ENCODE measurements around the gene SLC35E2B.

SLC35E2B gene

DNA sequence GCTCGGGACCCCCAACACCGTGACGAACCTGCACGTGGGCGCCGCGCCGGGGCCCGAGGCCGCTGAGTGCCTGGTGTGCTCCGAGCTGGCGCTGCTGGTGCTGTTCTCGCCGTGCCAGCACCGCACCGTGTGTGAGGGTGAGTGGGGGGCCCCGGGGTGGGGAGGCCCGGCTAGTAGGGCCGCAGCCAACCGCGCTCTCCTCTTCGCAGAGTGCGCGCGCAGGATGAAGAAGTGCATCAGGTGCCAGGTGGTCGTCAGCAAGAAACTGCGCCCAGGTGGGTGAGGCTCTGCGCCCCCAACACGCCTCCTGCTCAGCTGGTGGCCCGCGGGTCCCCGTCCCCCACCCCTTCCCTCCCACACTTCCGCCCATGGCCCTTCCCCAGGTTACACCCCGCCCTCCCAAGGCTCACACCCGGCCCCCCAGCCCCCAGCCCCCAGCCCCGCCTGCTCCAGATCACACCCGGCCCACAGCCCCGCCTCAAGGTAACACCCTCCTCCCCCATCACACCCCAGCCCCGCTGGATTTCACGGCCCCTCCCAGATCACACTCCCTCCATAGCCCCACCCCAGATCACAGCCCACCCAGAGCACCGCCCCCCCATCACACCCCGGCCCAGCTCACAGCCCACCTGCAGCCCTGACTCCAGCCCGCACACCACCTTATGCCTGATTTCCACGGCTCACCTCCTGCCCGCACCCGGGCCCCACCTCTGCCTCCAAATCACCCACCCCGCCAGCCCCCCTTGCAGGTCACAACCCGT, 63.0 kb downstream of the SLC35E2B start:
- Histone ChIP-seq H3K27ac (replicated peaks; ENCODE audit: low read length) (no peak overlapping the region), H3K14ac (ENCODE audit: low read length) (no peak overlapping the region), H3K4ac (ENCODE audit: low read length) (no peak overlapping the region), H3K27me3 (ENCODE audit: control insufficient read depth in 3 of 3, insufficient read depth in 3 of 3, low read depth in 1 of 3, low read length in 3 of 3) (peaks cover 0 to 39% (median 18%) of the 10 kb centered on the region in 3 experiments), H2AFZ (ENCODE audit: low read length) (no peak overlapping the region), H3K4me1 (ENCODE audit: control insufficient read depth in 2 of 2, insufficient read depth in 1 of 2, low read depth in 1 of 2, low read length in 2 of 2) (no peaks in the 10 kb centered on the region), H3K18ac (ENCODE audit: low read length) (peak overlapping the region; percentile 83), H3K23ac (ENCODE audit: low read depth, low read length, poor library complexity) (peak overlapping the region; percentile 85), H3K9ac (ENCODE audit: low read depth, low read length, poor library complexity) (peak overlapping the region; percentile 44), H3K4me3 (ENCODE audit: low read length in 2 of 2) (no peak overlapping the region), H2BK12ac (ENCODE audit: low read length) (no peak overlapping the region), H2BK15ac (ENCODE audit: low read length) (peak overlapping the region; percentile 75), H4K91ac (ENCODE audit: low read depth, low read length, poor library complexity) (no peak overlapping the region), H3K9me3 (replicated peaks in 1 of 2; ENCODE audit: control insufficient read depth in 2 of 2, insufficient read depth in 1 of 2, low read depth in 1 of 2, low read length in 2 of 2) (no peaks in the 10 kb centered on the region), H3K4me2 (ENCODE audit: insufficient read depth, low read length, poor library complexity, severe bottlenecking) (peak overlapping the region; percentile 14), H2BK5ac (ENCODE audit: low read length) (no peak overlapping the region), H3K79me1 (ENCODE audit: low read depth, low read length) (peaks cover 3% of the 10 kb centered on the region), H3K36me3 (replicated peaks in 1 of 2; ENCODE audit: control insufficient read depth in 2 of 2, insufficient read depth in 2 of 2, low read length in 2 of 2) (peaks cover 0 to 4% of the 10 kb centered on the region in 2 donors), H2AK5ac (ENCODE audit: low read depth, low read length) (peak overlapping the region; percentile 70), H2BK120ac (ENCODE audit: low read depth, low read length) (no peak overlapping the region), H4K8ac (ENCODE audit: low read depth, low read length) (peak overlapping the region; percentile 17)
- no CpG with 5 or more reads among the region's 48 CpGs for WGBS, 2 donors (ENCODE audit: extremely low coverage in 2 of 2, insufficient read length in 2 of 2, insufficient replicate concordance in 1 of 2)
- no peak for DNase-seq (ENCODE audit: low spot score)

DNA sequence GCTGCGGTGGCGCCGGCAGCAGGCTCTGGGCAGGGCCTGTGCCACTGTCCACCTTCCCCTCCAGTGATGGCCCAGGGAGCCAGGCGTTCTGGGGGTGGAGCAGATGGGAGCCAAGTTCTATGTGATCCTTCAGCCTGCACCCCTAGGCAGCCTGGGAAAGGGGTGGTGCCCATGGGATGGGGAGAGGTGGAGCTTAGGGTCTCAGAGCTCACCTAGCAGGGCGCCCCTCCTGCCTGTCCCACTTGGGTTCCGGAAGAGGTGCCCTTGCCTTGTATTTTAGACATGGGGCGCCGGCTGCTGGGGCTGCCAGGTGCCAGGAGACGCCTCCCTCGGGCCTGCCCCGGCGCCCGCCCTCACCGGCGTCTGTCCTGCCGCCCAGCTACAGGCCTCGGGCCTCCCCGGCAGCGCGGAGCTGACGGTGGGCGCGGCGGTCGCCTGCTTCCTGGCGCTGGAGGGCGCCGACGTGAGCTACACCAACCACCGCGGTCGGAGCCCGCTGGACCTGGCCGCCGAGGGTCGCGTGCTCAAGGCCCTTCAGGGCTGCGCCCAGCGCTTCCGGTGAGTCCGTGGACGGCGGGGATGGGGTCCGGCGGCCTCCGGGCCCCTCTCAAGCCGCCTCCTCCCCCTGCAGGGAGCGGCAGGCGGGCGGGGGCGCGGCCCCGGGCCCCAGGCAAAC, 63.7 kb downstream of the SLC35E2B start:
- Histone ChIP-seq H3K4me2 (ENCODE audit: insufficient read depth, low read length, poor library complexity, severe bottlenecking) (peak overlapping the region; percentile 14), H3K4ac (ENCODE audit: low read length) (peak overlapping the region; percentile 23), H2AK5ac (ENCODE audit: low read depth, low read length) (peak overlapping the region; percentile 84), H3K9me3 (replicated peaks in 1 of 2; ENCODE audit: control insufficient read depth in 2 of 2, insufficient read depth in 1 of 2, low read depth in 1 of 2, low read length in 2 of 2) (no peaks in the 10 kb centered on the region), H3K27me3 (ENCODE audit: control insufficient read depth in 3 of 3, insufficient read depth in 3 of 3, low read depth in 1 of 3, low read length in 3 of 3) (peaks cover 0 to 39% (median 18%) of the 10 kb centered on the region in 3 experiments), H3K4me3 (ENCODE audit: low read length in 2 of 2) (no peak overlapping the region), H3K14ac (ENCODE audit: low read length) (peak overlapping the region; percentile 89), H2BK120ac (ENCODE audit: low read depth, low read length) (no peak overlapping the region), H3K18ac (ENCODE audit: low read length) (peak overlapping the region; percentile 83), H3K23ac (ENCODE audit: low read depth, low read length, poor library complexity) (peak overlapping the region; percentile 85), H2BK5ac (ENCODE audit: low read length) (no peak overlapping the region), H3K27ac (replicated peaks; ENCODE audit: low read length) (no peak overlapping the region), H3K9ac (ENCODE audit: low read depth, low read length, poor library complexity) (no peak overlapping the region), H4K8ac (ENCODE audit: low read depth, low read length) (peak overlapping the region; percentile 17), H2BK12ac (ENCODE audit: low read length) (no peak overlapping the region), H3K36me3 (replicated peaks in 1 of 2; ENCODE audit: control insufficient read depth in 2 of 2, insufficient read depth in 2 of 2, low read length in 2 of 2) (peaks cover 0 to 4% of the 10 kb centered on the region in 2 donors), H2BK15ac (ENCODE audit: low read length) (no peak overlapping the region), H2AFZ (ENCODE audit: low read length) (no peak overlapping the region), H3K79me1 (ENCODE audit: low read depth, low read length) (peaks cover 3% of the 10 kb centered on the region), H4K91ac (ENCODE audit: low read depth, low read length, poor library complexity) (no peak overlapping the region), H3K4me1 (ENCODE audit: control insufficient read depth in 2 of 2, insufficient read depth in 1 of 2, low read depth in 1 of 2, low read length in 2 of 2) (no peaks in the 10 kb centered on the region)
- WGBS, 2 donors (ENCODE audit: extremely low coverage in 2 of 2, insufficient read length in 2 of 2, insufficient replicate concordance in 1 of 2) = no CpG with 5 or more reads among the region's 53 CpGs
- no peak for DNase-seq (ENCODE audit: low spot score)

DNA sequence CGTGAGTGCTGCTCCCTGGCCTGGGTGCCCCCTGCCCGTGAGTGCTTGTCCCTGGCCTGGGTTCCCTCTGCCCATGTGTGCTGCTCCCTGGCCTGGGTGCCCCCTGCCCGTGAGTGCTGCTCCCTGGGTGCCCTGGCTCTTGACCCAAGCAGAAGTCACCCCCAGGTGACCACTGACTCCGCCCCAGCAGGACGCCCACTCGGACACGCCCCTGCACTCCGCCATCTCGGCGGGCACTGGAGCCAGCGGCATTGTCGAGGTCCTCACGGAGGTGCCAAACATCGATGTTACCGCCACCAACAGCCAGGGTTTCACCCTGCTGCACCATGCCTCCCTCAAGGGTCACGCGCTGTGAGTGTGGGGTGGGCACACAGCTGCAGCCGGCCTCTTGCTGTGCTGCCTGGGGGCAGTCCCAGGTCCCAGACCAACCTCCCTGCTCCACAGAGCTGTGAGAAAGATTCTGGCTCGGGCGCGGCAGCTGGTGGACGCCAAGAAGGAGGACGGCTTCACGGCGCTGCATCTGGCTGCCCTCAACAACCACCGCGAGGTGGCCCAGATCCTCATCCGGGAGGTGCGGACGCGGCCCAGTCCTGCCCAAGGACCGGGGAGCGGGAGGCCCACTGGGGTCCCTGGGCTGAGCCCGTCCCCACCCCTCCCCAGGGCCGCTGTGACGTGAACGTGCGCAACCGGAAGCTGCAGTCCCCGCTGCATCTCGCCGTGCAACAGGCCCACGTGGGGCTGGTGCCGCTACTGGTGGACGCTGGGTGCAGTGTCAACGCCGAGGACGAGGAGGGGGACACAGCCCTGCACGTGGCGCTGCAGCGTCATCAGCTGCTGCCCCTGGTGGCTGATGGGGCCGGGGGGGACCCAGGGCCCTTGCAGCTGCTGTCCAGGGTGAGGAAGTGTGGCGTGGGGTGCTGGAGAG, 64.5 kb downstream of the SLC35E2B start:
- no peak for DNase-seq (ENCODE audit: low spot score)
- no CpG with 5 or more reads among the region's 53 CpGs for WGBS, 2 donors (ENCODE audit: extremely low coverage in 2 of 2, insufficient read length in 2 of 2, insufficient replicate concordance in 1 of 2)

More for the DNA sequence above, 64.5 kb downstream of the SLC35E2B start:
- Histone ChIP-seq H3K4me2 (ENCODE audit: insufficient read depth, low read length, poor library complexity, severe bottlenecking) (no peak overlapping the region), H2AK5ac (ENCODE audit: low read depth, low read length) (peak overlapping the region; percentile 84), H3K27me3 (ENCODE audit: control insufficient read depth in 3 of 3, insufficient read depth in 3 of 3, low read depth in 1 of 3, low read length in 3 of 3) (peaks cover 0 to 39% (median 18%) of the 10 kb centered on the region in 3 experiments), H3K79me1 (ENCODE audit: low read depth, low read length) (peaks cover 3% of the 10 kb centered on the region), H3K23ac (ENCODE audit: low read depth, low read length, poor library complexity) (peak overlapping the region; percentile 65), H3K4me3 (ENCODE audit: low read length in 2 of 2) (peak overlapping the region in 1 of 2 donors; percentile 34), H2AFZ (ENCODE audit: low read length) (no peak overlapping the region), H3K4me1 (ENCODE audit: control insufficient read depth in 2 of 2, insufficient read depth in 1 of 2, low read depth in 1 of 2, low read length in 2 of 2) (no peaks in the 10 kb centered on the region), H3K4ac (ENCODE audit: low read length) (peak overlapping the region; percentile 23), H3K18ac (ENCODE audit: low read length) (peak overlapping the region; percentile 57), H4K91ac (ENCODE audit: low read depth, low read length, poor library complexity) (no peak overlapping the region), H2BK12ac (ENCODE audit: low read length) (peak overlapping the region; percentile 73), H3K9ac (ENCODE audit: low read depth, low read length, poor library complexity) (no peak overlapping the region), H3K14ac (ENCODE audit: low read length) (peak overlapping the region; percentile 89), H2BK5ac (ENCODE audit: low read length) (no peak overlapping the region), H2BK120ac (ENCODE audit: low read depth, low read length) (no peak overlapping the region), H3K27ac (replicated peaks; ENCODE audit: low read length) (no peak overlapping the region), H3K36me3 (replicated peaks in 1 of 2; ENCODE audit: control insufficient read depth in 2 of 2, insufficient read depth in 2 of 2, low read length in 2 of 2) (peaks cover 0 to 4% of the 10 kb centered on the region in 2 donors), H2BK15ac (ENCODE audit: low read length) (no peak overlapping the region), H4K8ac (ENCODE audit: low read depth, low read length) (no peak overlapping the region), H3K9me3 (replicated peaks in 1 of 2; ENCODE audit: control insufficient read depth in 2 of 2, insufficient read depth in 1 of 2, low read depth in 1 of 2, low read length in 2 of 2) (no peaks in the 10 kb centered on the region)

All from neuronal stem cell (in vitro differentiated cells).